ENCODE results near the gene STK11.
A peak's percentile ranks its signal among the peaks of the same experiment; 100 is the strongest.

STK11 gene, protein sequence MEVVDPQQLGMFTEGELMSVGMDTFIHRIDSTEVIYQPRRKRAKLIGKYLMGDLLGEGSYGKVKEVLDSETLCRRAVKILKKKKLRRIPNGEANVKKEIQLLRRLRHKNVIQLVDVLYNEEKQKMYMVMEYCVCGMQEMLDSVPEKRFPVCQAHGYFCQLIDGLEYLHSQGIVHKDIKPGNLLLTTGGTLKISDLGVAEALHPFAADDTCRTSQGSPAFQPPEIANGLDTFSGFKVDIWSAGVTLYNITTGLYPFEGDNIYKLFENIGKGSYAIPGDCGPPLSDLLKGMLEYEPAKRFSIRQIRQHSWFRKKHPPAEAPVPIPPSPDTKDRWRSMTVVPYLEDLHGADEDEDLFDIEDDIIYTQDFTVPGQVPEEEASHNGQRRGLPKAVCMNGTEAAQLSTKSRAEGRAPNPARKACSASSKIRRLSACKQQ

DNA sequence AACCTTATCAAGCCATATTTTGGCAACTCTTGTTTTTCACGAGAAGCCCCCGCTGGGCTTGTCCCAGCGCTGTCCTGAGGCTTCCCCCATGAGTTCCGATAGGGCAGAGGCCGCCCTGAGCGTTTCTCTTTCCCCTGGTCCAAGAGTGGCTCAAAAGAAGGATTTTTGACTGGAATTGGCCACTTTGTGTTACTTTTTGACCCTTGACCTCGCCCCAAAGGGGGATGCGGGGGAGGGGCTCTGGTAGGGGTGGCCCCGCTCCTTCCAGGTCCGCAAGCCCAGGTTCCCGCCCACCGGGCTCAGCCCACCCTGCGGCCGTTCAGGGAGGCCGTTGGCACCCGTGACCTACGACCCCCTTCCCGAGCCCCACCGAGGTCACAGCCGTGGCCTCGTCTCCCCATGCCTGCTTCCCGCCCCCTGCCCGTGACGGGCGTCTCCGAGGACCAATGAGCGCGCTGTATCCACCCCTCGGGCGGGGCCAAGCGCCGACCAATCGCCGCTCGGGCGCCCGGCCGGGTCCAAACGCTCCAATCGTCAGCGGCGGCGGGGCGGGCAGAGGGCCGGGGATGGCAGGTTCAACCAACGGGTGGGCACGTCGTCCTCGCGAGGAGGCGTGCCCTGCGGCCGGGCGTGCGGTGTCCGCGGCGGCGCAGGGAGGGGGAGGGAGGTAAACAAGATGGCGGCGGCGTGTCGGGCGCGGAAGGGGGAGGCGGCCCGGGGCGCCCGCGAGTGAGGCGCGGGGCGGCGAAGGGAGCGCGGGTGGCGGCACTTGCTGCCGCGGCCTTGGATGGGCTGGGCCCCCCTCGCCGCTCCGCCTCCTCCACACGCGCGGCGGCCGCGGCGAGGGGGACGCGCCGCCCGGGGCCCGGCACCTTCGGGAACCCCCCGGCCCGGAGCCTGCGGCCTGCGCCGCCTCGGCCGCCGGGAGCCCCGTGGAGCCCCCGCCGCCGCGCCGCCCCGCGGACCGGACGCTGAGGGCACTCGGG lies at the start of gene STK11:
Gene STK11 (plus strand): TSS at position 665 of the 986 bp plus-strand sequence. CDS start 1,136 bp downstream, outside the sequence.
- peak; percentile 99 for DNase-seq

DNA sequence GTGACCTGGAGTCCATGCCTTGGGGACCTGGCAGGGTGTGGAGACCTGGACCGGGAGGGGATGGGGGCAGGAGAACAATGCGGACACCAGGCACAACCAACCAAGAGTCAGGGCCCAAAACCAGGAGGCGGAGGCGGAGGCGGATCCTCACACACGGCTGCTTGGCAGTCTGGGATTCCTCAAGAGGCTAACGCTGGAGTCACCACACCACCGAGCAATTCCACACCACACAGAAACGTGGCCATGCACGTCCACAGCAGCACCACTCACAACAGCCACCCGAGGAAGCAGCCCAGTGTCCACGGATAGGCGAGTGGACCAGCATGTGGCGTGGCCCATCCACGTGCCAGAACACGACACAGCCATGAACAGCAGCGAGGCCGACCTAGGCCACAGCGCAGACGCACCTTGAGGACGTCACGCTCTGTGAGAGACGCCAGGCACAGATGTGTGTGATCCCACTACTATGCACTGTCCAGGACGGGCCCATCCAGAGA lies 49.2 kb upstream of the STK11 start:
- no peak for DNase-seq

DNA sequence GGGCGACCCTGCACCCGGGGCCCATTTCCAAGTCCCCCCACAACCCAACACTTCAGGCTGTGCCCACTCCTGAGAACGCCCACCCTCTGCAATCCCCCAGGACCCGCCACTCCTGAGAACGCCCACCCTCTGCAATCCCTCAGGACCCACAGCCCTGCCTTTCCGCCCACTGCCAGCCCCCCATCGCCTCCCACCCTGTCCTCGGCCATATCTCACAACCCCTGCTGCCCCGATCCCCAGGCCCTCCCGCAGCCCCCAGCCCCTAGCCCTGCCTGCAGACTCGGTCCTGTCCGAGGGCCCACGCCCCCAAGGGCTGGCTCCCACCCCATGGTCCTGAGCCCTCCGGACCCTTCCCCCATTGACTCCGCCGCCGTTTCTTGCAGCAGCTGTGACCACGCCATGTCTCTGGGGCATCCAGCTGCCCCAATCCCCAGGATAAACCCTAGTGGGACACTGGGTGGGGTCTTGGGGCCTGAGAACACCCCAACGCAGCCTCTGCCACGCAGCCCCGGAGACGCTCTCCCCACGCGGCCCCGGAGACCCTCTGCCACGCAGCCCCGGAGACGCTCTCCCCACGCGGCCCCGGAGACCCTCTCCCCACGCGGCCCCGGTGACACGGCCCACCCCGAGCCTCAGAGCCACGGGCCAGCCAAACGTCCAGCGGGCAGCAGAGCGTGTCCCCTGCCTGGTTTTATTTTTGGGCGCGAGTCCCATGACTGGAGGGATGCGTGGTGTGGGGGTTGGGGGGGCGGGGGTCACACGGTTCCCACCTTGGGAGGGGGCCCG lies 48.6 kb upstream of the STK11 start:
- DNase-seq, result no peak

DNA sequence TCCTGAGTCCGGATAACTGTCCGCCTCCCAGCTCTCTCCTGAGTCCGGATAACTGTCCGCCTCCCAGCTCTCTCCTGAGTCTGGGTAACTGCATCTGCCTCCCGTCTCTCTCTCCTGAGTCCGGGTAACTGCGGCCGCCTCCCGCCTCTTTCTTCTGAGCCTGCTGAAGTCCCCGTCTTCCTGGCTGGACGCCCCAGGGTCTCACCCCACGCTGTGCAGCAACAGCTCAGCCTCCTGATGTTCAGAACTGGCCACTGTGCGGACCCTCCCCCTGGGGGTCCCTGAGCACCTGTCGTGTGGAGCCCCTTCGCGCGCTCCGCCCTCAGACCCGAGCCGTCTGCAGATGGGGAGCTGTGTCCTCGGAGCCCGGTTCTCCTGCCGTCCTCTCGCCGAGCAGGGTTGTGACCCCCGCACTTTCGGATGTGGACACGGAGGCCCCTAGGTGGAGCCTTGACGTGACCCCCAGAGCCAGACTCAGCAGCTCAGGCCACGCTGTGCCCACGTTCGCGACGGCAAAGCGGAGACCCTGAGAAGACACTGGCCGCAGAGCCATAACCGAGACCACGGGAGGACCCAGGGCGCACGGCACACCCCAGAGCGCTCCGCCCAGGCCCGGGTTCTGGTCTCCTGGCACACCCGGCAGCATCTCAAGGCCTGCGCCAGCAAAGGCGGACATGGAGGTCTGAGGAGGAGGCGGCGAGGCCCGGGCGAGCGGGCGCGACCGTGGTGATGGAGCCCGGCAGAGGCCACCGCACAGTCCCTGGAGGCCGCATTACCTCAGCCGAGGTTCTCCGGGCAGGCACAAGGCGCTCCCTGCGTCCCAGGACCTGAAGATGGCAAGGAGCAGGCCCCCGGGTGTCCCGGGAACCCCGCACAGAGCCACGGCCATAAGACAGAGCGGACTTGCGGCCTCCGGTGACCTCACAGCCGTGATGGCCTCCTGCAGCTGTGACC lies 47.4 kb upstream of the STK11 start:
- DNase-seq, result no peak

DNA sequence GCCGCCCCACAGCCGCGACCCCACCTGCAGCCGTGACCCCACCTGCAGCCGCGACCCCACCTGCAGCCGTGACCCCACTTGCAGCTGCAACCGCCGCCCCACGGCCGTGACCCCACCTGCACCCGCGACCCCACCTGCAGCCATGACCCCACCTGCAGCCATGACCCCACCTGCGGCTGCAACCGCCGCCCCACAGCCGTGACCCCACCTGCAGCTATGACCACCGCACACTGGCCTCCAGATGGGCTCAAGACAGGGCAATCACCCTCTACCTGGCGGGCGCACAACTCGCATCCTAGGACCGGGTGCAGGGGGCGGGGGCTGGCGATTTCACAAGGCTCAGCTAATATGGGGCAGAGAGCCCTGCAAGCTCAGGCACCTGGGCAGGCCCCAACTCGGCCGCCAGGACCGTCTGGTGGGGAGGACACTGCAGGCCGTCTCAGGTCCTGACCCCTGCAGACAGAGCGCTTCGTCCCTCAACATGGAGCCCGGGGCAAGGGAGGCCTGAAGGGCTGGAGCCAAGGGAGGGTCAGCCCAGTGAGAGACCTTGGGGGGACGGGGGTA lies 46.6 kb upstream of the STK11 start:
- no peak for DNase-seq

DNA sequence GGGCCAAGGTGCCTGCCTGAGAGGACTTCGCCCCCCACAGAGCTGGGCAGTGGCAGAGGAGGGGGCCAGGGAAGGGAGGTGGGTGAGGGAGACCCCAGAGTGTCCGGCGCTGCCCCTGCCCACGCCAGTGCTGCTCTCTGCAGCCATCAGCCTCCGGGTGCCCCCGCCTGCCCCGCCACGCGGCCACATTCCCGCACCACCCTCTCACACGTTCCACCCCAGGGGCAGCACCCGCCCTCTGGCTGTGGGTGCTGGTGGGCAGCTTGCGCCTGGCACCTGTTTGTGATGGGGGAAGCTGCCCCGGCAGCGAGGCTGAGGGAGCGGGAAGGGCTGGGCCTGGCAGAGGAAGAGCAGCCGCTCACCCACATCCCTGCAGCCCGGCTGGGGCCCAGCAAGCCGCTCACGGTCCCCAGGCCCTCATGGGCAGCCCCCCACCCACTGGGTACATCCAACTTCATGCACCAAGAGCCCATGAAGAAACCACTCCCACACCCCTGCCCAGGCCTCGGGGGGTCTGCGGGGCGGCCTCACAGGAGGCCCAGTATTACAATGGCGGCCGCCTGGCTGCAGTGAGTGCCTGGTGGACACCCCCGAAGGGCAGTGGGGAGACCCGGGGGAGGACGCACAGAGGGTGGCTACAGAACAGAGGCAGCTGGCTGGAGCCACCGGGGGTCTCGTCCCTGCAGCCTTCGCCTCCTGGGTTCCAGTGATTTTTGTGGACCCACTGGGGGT lies 45.5 kb upstream of the STK11 start:
- no peak for DNase-seq

DNA sequence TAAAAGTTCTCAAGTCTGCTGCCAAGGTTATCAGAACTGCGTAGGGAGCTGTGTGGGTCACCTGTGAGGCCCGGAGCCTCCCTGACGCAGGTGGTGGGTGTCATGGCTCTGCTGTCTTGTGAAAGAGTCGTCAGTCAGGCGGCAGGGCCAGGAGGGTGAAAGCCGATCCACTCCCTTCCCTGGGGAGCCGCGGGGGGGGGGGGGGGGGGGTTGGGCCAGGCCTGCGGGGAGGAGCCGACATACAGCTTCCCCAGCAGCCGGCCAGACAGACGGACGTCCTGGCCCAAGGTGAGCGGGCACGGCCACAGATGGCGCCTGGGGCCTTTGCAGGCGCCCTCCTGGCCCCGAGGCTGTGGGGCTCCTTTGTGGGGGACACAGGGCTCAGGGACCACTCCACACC lies 43.9 kb upstream of the STK11 start:
- DNase-seq, result no peak

DNA sequence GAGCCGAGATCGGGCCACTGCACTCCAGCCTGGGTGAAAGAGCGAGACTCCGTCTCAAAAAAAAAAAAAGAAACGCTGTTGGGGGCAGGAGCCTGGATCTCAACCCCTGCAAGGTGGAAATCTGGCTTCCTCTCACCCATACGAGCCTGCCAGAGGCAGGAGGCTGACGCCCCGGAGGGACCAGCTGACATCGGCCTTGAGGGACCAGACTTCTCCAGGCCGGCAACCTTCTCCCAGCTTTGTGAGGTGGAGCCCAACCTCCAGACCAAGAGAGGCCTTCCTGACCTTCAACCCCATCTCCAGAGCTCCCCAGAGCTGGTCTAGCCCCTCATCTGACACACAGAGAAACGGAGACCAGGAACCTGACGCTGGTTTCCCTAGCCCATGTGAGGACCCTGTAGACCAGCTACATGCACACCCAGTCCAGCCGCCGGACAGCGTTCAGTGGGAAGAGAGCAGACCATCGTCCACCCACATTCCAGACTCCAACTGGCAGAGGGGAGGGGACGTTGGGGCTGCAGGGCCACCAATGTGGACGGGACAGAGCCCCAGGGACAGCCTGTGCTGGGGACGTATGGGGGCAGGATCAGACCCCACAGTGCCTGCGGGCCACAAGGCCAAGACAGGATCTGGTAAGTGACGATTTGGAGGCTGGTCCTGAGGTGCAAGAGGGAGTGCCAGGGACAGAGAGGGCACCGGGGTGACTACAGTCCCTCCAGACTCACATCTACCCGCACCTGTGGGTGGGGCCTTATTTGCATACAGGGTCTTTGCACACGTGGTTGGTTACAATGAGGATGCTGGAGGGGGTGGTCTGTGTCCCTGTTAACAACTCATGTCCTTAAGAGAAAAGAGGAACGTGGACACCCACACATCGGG lies 42.9 kb upstream of the STK11 start:
- no peak for DNase-seq

DNA sequence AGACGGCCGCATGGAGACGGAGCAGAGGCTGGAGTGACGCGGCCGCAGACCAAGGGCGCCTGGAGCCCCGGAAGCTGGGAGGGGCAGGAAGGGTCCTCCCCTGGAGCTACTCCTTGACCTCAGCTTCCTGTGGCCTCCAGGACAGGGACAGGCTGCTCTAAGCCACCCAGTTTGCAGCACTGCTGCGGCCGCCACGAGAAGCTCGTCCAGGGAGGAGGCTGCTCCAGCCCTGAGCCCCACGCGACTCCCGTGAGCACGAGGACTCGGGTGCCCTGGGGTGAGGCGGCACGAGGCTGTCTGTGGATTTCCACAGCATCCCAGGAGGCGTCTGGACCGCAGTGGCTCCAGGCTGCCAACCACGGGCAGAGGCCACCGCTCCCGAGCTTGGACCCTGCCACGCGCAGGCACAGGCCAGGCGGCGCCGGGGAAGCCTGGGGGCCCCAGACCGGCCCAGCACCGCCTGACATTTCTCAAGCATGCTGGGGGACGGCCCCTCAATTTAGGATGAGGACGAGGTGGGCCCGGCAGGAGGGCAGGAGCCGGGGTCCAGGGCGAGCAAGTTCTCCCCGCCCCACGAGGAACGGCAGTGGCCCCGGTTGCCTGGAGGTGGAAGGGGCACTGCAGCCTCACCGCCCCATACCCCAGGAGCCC lies 42.2 kb upstream of the STK11 start:
- no peak for DNase-seq

DNA sequence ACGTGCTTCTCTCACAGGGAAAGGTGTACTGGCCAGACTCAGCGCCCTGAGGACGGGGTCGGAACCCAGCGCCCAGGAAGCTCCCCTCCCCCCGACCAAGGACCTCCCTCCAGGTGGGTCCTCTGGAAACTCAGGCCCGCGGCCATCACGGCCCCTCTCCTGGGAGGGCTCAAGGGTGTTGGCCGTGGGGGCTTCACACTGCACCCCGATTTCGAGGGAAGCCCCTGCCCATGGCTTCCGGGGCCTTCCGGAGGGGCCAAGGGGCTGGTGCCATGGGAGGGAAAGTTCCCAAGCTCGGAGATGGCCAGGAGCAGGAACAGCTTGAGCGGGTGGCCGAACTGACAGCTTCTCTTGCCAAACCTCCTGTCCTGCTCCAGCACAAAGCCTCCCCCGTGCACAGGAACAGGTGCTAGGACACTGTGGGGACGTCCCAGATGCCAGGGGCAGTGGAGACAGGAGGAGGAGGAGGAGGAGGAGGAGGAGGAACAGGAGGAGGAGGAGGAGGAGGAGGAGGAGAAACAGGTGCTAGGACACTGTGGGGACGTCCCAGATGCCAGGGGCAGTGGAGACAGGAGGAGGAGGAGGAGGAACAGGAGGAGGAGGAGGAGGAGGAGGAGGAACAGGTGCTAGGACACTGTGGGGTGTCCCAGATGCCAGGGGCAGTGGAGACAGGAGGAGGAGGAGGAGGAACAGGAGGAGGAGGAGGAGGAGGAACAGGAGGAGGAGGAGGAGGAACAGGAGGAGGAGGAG lies 41.5 kb upstream of the STK11 start:
- DNase-seq, result no peak

DNA sequence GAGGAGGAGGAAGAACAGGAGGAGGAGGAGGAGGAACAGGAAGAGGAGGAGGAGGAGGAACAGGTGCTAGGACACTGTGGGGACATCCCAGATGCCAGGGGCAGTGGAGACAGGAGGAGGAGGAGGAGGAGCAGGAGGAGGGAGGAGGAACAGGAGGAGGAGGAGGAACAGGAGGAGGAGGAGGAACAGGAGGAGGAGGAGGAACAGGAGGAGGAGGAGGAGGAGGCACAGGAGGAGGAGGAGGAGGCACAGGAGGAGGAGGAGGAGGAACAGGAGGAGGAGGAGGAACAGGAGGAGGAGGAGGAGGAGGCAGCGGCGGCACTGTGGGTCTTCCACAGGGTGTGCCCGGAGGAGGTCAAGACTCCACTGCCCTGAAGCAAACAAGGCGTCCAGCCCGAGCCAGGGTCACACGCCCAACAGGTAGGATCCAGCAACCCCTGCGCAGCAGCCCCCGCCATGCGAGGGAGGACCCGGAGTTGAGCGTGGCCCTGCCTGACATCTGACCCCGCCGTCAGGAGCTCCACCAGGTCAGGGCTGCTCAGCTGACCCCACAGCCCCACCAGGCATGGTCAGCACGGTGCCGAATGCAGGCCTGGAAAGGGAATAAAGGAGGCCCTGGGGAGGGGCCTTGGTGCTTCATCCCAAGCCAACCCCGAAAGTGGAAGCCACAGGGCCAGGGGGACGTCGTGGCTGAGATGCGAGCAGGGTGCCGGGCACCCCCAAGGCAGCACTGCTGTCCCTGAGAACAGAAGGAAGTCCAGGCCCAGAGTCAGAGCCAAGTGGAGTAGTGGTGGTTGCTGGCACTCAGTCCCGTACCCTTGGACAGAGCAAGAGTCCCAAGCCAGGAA lies 40.7 kb upstream of the STK11 start:
- no peak for DNase-seq

DNA sequence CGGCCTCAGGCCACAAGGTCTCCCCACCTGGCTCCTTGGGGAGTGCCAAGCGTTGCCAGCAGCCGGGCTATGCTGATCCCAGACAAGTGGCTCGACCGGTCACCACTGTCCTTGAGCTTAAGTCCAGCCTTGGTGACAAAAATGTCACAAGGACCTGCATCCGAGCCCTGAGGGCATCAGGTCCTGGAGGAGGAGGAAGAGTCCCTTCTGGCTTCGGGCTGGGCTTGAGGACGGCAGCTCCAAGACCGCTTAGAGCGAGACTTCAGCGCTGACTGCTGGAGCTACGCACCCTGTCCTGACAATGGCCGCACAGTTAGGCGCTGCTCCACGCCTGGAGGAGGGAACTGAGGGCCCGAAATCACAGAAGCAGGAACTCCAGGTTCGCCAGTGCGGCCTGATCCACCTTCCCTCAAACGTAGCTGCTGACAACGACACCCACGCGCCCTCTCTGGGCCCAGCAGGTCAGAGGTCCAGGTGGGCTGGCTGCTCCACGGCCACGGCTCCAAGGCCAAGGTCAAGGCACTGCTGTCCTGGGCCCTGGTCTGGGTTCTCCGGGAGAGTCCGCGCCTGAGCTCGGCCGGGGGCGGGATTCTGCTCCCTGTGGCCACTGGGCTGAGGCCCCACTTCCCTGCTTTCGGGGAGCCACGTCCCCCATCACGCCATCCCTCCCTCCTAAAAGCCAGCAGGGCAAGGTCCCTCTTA lies 38.6 kb upstream of the STK11 start:
- no peak for DNase-seq

DNA sequence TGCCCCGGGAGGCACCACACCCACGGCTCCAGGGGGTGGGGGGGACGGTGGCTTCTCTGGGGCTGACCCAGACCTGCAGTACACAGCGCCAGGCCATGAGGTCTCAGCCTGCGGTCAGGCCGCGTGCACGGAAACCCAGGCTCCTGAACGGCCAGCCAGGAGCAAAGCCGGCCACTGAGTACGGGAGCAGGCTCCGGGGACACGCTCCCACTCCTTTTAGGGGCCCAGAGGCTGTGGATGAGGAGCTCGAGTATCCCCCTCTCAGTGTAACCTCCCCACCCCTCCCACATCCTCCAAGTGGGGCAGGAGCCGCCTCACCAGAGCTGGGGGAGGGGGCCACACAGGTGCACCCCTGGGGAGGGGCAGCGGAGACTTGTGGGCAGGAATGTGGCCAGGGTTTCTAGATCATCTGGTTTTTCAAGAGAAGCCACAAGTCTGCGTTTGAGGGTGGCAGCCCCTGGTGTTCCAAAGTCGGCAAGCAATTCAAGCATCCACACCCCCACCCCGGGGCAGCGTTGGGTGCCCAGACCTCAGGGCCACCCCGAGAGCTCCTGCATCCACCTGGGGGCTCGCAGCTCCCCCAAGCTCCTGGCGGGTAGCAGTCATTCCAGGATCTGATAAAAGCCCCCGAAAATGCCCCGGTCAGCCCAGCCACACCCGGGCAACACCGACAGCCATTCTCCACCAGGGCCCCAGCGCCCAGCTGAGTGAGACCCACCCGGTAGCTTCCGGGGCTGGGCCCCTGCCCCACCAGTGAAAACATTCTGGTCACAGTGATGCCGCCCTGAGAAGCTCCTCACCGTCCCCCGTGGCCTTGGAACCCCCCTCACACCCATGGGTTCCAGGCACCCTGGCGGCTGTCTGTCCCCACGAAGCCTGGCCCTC lies 37.6 kb upstream of the STK11 start:
- no peak for DNase-seq

DNA sequence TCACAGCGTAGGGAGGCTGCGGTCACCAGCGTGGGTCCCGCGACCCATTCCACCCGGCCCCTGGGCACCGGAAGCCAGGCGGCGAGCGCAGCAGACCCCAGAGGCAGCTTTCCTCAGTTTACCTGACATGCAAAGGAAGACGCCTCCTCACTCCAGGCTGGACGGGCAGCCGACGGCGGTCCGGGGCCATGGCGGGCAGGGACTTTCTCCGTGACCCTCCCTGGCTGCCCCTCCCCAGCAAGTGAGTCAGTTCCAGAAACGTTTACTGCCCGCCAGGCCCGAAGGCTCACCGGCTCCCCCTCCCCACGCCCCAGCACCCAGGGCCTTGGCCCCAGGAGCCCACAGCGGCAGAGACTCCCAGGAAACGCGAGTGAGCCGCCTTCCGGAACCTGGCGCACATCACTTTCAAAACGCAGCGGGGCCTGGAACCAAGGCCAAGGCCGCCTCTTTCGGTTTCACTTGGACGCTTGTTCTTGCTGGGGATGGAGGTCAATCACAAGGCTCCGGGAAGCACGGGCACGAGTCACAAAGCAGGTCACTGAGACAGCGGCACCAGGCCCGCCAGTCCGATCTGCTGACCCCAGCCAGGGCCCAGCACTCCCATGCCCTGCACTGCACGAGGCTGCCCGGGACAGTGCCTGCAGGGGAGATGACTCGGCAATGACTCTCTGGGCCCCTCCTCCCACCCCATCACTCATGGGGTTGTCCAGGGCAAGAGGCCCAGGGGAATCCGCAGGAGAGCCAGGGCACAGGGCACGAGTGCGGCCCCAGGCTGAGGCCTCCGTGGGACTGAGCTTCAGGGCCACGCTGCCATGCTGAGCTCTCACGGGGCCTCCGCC lies 36.8 kb upstream of the STK11 start:
- DNase-seq, result no peak
